Stimulated activated CD8-positive, alpha-beta memory T cell treated with anti-CD3 and anti-CD28 coated beads, Interleukin-7, amount 100 ng/mL, for 48 hours (primary cell): ENCODE data around the gene SAMD1.

Experiments
- DNase-seq, 2 donors: peaks; one replicate each; pipeline ENCODE4 v3.0.0-alpha.2; 2020; ENCODE audit warnings: low read depth in 1 of 2; ENCODE audit errors: extremely low read depth in 1 of 2

The SAMD1 gene

DNA sequence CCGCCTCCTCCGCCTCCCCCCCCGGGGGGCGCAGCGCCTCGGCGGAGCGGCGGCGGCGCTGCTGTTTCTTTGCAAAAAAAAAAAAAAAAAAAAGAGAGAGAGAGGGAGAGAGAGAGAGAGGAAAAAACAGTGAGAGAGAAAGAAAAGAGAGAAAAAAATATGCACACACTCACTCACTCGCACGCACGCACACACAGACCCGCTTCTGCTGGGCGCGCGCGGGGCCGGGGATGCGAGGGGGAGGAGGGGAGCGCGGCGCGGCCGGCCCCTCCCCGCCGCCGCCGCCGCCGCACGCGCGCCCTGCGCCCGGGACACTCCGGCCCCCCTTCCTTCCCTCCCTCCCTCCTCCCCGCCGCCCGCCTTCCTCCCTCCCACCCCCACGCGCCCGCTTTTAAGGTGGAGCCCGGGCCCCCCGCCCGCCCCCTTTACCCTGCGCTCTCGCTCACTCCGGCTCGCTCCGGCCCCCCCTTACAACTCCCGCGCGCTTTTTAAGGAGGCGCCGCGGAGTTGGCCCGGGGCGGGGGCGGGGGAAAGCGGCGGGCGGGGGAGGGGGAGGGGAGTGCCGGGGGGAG lies at the start of gene SAMD1:
Gene SAMD1, minus strand, starts transcription at position 243 of the 572 bp plus-strand sequence.
- DNase-seq: peak; percentile 64 to 71

DNA sequence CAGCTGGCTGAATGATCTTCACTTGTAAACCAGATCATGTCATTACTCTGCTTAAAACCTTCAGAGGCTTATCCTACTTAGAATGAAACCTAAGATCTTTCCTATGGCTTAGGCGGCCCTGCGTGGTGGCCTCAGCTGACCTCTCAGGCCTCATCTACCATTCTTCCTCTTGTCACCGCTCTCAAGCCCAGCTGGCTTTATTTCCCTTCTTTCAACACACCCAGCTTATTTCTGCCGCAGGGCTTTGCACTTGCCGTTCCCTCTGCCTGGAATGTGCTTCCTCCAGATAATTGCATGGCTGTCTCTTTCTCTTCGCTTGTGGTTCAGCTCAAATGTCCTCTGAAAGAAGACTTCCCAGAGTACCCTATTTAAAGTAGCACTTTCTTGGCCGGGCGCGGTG lies 49.4 kb upstream of the SAMD1 start:
- no peak for DNase-seq

DNA sequence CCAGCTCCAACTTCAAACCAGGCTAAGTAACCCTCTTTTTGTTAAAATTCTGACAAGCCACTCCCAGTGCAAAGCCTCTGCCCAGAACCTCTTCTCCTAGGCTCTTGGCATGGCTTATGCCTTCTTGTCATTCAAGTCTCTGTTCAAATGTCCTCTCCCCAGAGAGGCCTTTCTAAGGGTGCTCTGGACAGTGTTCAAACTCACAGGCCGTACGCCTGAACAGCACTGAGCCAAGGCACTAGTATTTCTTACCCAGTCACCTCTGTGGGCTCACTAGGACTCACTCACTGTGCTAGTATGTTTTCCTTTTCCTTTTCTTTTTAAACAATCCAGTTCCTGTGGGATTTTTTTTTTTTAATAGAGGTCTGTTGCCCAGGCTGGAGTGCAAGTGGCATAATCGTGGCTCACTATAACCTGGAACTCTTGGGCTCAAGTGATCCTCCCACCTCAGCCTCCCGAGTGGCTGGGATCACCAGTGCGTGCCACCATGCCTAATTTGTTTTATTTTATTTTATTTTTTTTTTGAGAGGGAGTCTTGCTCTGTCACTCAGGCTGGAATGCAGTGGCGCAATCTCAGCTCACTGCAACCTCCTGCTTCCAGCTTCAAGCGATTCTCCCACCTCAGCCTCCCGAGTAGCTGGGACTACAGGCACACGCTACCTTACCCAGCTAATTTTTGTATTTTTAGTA lies 48.2 kb upstream of the SAMD1 start:
- DNase-seq: no peak

DNA sequence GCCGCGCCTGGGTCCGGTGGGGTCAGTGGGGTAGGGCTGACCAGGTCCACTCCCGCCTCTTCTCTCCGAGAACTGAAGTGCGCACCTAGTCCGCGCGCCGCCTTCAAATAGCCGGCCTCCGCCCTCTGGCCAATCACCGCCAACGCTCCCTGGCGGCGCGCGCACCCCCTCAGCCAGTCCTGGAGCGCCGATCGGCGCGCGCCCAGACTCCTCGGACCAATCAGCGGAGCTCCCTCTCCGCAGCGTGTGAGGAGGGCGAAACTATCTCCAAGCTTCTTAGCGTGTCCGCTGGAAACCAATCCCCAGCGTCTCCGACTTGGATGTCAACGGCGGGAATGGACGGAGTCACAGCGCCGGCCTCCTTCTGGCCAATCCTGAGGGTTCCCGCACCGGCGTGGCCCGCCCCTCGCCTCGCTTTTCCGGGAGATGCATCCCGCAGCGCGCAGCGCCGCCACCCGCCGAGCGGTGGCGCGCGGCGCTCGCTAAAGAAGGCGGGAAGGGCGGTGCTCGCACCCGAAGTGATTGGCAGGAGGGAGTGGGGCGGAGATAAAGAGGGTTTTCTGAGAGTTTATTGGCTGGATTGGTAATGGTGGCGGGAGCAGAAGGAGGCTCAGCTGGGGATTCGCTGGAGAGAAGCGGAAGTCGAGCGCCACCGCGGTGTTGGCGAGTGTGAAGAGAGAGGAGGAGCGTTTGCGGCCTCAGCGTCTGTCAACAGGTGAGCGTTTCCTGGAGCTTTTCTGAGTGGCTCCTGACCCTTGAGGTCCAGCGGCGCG lies 46.1 kb upstream of the SAMD1 start, which contains the start of gene ASF1B:
Gene ASF1B, minus strand, starts transcription at position 81 of the 773 bp plus-strand sequence. CDS start 133 bp downstream, outside the sequence.
- peak; percentile 97 for DNase-seq

DNA sequence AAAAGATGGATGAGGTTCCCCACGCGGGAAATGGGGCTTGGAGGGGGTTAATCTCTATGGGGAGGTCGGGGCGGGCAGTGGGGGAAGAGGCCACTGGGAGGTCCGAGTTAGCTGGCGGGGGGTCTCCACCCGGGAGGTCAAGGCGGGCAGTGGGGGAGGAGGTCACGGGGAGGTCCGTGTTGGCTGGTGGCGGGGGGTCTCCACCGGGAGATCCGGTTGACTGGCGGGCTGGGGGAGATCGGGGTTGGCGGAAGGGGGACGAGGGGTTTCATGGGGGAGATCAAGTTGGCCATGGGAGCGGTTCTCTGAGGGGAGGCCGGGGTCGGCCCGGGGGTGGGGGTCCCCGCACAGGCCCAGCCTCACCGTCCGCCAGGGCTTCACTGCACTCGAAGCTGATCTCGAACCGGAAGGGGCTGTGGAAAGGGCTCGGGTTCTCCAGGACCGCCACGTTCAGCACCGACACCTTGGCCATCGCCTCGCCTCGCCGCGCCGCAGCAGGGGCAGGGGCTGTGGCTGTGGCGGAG lies 45.5 kb upstream of the SAMD1 start:
- no peak for DNase-seq

DNA sequence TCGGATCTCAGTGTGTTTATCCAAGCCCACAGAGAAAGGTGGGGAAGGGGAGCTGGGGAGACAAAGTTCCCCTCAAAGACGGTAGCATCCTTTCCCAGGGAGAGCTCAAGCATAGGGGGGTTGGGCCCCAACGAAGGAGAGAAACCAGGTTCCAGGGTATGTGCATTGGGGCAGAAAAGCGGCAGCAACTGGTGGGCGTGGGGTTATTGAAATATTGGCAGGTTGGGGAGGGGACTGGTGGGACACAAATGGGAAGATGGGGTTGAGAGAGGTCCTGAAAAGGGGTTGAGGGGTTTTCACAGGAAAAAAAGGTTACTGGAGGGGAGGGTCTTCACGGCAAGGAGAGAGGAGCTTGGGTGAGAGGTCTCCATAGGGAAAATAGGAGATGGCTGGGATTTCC lies 44.8 kb upstream of the SAMD1 start:
- no peak for DNase-seq

DNA sequence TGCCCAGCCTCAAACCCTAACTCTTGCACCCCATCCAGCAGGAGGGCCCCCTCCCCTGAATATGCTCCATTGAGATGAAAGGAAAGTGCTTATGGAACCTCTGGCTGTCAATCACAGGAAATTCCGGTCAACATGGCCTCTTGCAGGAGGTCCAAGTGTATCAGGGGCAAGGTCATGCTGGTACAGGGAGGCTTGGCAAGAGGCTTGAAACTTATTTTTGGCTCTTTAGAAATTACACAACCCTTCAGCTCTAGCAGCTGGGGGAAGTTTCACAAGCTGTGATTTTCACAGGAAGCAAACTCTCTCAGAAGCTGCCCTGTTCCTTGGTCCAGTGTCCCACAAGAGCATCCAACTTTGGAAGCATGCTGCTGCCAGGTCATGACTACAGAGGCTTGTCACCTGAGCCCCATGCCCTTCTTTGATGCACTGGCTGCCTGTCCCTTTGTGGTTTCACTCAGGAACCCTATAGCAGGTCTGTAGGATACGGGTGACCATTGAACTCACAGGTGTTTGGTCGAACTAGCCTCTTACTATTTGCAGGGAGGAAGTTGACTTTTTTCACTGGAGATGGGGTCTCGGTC lies 37.5 kb upstream of the SAMD1 start:
- DNase-seq: no peak

DNA sequence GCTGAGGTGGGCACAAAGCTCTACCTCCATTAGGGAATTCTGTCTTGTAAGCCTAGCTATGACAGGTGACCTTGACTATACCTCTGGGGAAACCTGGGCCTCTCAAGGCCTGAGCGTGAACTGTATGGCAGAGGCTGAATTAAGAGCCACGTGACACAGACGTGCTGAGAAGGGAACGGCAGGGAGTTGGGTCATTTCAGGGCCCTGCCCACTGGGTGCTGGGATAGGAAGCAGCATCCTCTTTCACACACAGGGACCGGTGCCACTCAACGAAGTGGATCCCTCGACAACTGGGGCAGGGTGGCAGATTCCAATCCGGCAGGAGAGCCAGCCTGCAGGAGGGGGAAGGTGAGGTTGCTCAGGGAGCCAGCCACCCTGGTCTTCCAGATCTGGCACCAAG lies 36.6 kb upstream of the SAMD1 start:
- DNase-seq: no peak

DNA sequence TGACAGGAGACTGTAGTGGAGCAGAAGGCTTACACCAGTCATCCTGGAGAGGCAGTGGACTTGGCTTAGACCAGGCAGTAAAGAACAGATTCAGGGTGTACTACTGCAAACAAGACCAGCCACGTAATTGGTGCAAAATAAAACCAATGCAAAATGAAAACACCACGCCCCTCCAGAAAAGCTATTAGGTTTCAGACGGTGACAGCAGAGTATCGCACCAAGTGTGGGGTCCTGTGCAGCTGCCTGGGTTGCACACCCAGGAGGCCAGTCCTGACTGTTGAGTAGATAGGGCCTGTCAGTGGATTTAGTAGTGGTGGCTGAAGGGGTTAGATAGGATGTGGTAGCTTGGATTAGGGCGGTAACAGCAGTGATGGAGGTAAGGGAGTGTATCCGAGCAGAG lies 32.4 kb upstream of the SAMD1 start:
- DNase-seq: no peak

DNA sequence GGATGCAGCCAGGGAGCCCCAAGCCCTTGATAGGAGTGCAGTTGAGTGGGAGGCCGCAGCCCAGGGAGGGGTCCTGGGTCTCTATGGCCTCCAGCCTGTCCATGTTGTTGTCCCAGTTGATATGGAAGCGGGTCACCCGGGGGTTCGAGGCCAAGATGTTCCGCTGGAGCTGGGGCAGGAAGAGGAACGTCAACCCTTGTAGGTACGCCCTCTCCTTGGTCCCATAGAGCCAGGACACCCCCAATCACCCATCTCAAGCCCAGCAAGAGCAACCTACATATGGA lies 29.9 kb upstream of the SAMD1 start:
- no peak for DNase-seq

DNA sequence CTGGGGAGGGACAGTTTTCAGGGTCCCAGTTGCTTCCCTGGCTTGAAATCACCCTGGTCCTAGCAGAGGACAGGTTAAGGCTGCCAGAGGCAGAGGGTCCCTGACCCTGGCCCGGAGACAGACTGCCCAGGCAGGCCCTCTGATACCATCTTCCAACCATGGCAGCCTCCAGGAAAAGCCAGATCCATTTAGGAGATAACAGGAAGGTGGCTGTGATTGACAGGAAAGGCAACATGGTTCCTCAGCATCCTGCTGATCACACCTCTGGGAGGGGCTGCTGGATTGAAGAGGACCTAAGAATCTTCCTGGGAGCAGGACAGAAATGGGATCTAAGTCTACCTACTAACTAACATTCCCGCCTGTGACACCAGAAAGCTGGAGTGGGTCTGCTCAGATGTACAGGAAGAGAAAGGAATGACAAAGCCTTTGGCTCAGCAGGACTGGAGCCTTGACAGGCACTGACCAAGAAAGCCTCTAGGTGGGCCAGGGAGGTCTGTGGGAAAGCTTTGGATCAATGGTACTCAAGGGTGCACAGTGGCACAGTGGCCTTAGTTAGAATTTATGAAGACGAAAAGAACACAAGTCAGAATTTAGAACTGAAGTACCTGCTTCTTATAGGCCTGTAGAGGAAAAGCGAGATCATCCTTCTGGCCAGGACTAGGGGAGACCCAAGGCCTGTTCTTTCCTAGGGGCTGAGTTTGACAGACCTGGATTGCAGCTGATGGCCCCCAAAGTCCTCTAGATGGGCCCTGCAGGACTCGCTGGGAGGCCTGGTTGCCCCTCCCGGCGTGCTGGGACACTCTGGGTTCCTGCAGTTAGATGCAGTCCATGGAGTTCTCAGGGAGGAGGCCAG lies 29.3 kb upstream of the SAMD1 start:
- no peak for DNase-seq

DNA sequence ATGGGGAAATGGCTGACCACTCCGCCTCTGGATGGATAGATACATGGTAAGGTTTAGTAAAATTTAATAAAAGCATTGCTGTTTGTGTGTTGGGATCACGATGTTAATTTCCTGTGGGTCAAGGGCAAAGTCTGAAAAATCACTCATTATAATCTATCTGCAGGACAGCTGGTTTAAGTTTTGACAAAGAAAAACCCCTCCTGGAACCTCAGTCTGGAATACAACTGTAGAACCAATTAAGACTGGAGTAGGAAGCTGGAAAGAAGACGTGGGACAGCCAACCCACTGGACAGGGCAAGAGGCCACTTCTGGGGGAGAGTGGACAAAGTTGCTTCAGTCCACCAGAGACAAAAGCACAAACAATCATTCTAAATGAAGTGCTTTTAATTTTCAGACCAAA lies 28.6 kb upstream of the SAMD1 start:
- no peak for DNase-seq

DNA sequence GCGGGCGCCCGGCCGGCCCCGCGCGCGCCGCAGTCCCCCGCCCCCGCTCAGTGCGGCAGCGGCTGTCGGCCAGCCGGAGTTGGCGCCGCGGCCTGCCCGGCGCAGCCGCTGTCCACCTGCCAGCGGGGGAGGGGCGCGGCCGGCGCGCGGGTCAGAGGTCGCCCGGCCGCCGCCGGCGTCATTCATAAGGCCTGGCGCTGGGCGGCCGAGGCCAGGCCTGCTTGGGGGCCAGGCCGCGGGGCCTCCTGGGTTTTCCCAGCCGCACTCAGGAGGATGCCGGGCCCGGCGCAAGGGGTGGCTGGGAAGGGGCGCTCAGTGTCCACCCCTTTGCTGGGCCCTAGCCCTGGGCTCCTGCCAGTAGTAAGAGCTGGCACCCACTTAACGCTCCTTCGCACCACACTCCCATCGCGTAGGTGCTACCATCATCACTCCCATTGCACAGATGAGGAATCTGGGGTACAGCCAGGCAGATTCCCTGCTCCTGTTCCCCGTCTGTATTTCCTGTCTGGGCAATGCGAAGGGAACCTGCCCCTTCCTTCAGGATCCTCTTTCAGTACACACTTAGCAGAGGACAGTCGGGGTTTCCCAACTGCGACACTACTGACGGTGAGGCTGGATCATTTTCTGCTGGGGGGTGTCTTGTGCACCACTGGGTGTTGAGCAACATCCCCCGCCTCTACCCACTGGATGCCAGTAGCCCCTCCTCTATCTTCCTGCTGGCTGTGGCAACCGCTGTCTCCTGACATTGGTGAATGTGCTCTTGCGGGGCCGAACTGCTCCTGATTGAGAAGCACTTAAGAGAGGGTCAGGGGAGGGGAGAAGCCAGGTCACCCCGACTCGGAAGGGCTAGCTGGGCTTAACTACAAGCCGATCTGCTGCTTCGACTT lies 27.9 kb upstream of the SAMD1 start:
- no peak for DNase-seq

DNA sequence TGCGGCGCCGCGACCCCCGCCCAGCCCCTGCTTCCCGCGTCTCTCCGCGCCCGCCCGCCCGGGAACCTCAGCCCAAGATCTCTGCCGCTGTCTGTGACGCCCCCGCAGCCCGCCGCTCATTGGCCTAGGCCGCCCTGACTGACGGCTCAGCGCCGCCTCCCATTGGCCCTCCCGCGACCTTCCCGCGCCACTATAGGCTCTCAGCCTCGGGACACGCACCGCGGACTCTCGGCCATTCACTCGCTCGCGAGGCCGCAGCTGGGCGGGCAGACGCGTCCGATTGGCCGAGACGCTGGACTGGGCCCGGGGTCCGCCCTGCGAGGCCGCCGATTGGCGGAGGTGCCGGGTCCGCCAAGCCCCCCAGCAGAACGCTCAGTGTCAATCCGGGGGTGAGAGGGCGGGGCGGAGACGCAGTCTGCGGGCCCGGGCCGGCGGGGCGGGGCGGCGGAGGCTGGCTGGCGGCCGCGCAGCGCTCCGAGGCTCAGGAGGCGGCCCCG lies 27.2 kb upstream of the SAMD1 start, which contains the start of gene PRKACA:
Gene PRKACA, minus strand, starts transcription at position 95 of the 497 bp plus-strand sequence. CDS start 215 bp downstream, outside the sequence.
- peak; percentile 97 to 99 for DNase-seq

DNA sequence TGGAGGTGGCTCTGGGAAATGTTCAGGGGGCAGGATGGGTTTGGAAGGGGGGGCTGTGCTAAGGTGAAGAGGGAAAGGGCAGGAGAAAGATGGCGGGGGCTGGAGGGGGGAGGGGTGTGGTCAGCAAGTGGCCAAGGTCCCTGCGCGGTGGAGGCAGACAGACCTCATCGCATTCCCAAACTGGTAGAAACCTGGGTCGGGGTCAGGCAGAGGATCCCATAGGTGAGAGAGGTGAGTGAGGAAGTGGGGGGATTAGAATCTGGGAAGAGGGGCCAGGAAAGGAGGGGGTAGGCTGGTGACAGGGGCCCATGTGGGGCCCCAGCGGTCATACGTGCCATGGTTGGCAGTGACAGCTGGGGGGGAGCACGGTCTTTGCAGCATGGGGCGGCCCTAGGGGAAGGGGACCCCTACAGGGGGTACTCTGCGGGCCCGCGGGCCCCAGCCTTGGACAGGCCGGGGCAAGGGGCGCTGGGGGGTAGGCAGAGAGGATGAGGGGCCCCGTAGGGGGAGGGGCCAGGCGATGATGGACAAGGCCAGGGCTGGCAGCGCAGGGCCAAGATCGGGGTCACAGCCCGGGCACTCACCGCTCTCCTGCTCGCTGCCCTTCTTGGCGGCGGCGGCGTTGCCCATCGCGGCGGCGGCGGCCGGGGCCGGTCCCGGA lies 26.5 kb upstream of the SAMD1 start:
- DNase-seq: no peak

DNA sequence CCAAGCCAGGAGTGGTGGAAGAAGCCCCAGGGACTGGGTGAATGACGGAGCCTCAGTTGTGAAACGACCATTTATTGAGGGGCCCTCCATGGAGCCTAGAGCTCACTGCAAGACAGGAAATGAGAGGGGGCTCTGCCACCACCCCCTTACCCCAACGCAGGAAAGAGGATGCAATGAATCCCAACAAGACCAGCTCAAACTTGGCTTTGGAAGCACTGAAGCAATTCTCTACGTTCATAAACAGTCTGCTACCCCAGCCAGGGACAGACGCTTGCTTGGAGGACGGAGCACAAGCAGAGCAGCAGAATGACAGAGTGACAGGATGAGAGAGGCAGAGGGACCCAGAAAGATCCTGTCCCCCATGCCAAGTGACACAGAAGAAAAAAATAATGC lies 26.0 kb upstream of the SAMD1 start:
- no peak for DNase-seq

DNA sequence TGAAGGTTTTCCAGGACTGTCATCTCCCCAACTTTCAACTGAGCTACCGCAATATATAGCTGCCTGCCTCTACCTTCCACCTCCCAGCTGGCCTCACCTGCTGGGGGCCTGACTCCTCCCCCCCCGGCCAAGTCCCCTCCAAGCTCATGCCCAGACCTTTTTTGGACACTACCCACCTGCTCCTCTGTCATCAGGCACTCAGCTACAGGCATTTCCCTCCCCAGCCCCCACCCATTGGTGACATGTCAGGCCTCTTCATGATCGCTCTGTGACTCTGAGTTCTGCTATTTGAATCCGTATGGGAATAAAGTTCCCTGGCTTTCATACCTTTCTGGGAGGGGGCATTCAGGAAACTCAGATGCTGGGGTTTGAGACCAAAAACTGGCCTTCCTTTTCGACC lies 25.2 kb upstream of the SAMD1 start:
- no peak for DNase-seq

DNA sequence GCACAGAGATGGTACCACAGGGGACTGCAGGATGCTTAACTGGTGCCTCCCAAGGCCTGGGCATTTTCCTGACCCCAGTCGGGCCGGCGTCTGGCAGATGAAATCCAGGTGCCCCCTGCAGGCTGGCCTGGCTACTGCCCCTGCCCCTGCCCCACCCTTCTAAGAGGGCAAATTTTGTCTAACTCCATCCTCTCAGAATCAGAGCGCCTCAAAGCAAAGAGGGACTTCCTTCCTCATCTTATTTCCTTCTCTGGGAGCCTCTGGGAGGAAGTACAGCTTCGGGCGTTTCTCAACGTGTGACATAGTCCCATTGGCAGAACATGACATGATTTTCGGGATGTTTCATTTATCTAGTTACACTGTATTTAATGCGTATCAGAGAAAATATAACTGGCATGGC lies 24.3 kb upstream of the SAMD1 start:
- DNase-seq: peak in 1 of 2 donors; percentile 38

DNA sequence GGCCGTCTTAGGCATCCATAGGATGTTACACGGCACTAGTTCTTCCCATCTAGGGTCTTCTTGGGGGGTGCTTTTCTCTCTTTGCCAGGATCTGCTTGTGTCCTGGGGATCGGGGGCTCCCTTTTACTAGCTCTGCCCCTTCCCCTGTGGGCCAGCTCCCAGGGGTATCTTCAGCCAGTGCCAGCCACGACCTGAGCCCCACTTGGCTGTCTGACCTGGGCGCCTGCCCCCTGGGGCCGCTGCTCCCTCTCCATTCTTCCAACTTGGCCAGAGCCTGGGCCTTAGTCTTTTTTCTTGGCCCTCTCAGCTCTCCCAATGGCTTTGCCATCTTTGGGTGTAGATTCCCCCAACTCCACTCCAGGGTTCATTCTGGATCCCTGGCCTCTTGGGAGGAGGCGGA lies 23.9 kb upstream of the SAMD1 start:
- DNase-seq: no peak
